Transverse colon (tissue), 4 donors: ENCODE measurements around the gene NEURL1. TPM values are rescaled to one million over a fixed set of nuclear protein-coding genes. Genes with fewer than 3 reads are reported as not detected.

Experiments
- DNase-seq: peaks from one replicate; pipeline ENCODE4 v3.0.0-alpha.2; 2019
- H3K27ac ChIP-seq, 4 donors: fragments of 200-600 bp; sonication (generic); 2 replicates each; pipeline ENCODE4 v1.5.1; 2016 to 2018; ENCODE audit warnings: inconsistent platforms in 4 of 4
- H3K27me3 ChIP-seq: fragments of 200-600 bp; sonication (generic); 2 replicates; pipeline ENCODE4 v1.5.1; 2017; ENCODE audit warnings: inconsistent platforms
- H3K36me3 ChIP-seq, 4 donors: fragments of 200-600 bp; sonication (generic); 2 replicates each; pipeline ENCODE4 v1.5.1; 2017 to 2019; ENCODE audit warnings: inconsistent platforms in 4 of 4
- H3K4me1 ChIP-seq, 4 donors: fragments of 200-600 bp; sonication (generic); 2 replicates each; pipeline ENCODE4 v1.5.1; 2017 to 2020; ENCODE audit warnings: inconsistent platforms in 4 of 4
- H3K4me3 ChIP-seq, 4 donors: fragments of 200-600 bp; sonication (generic); 1 replicate in 1 of 4; 2 replicates in 3 of 4; pipeline versions ENCODE4 v1.5.1 to v1.6.1; 2017 to 2019; ENCODE audit warnings: inconsistent platforms in 4 of 4
- H3K9me3 ChIP-seq, 2 donors: fragments of 200-600 bp; sonication (generic); 2 replicates each; pipeline ENCODE4 v1.5.1; 2017 to 2019; ENCODE audit warnings: inconsistent platforms in 2 of 2
- EP300 ChIP-seq: sonication (generic); formaldehyde crosslinking; IDR thresholded peaks from one replicate; pipeline ENCODE4 v1.6.1; 2017; ENCODE audit warnings: antibody characterized with exemption, low read depth
- POLR2A ChIP-seq: fragments of 450-650 bp; IDR thresholded peaks from one replicate; pipeline ENCODE4 v1.6.1; 2016; ENCODE audit warnings: antibody characterized with exemption, mild to moderate bottlenecking, moderate library complexity
- POLR2AphosphoS5 ChIP-seq, 3 donors: sonication (generic); formaldehyde crosslinking; IDR thresholded peaks; one replicate each; pipeline ENCODE4 v1.6.1; 2016; ENCODE audit warnings: antibody characterized with exemption in 3 of 3
- WGBS, 2 donors: methylation state at CpG; one replicate each; pipeline ENCODE4 v1.1.5; 2018; ENCODE audit warnings: low coverage in 1 of 2; 5-methylcytosine and 5-hydroxymethylcytosine counted together
- in situ Hi-C, 4 donors: fragments of 200-750 bp; cut with MboI; loops; one replicate each; pipeline versions ENCODE4 v1.15.0 to v1.15.1; 2017; ENCODE audit warnings: low sequenced_read_pairs in 3 of 4, low pct_ligation_motif_present in 1 of 4, low pct_unique_long_range_greater_than_20kb in 1 of 4
- intact Hi-C: fragments of 100-400 bp; cut with DNase I; formaldehyde crosslinking; loops from one replicate; pipeline ENCODE4 v1.15.1; 2023; ENCODE audit warnings: low total_unique reads
- total RNA-seq, 4 donors: library from RNA; depleted of rRNA; stranded (reverse); fragments of >200 nt; gene quantifications; one replicate each; pipeline ENCODE4 v1.1.0, GENCODE V29; 2016
- TF ChIP-seq, protein P1 (sequence below), 5 experiments: fragments of 200-600 bp in 3 of 5; fragments of 450-650 bp in 2 of 5; sonication (generic) in 3 of 5; IDR thresholded peaks; 1 replicate in 2 of 5; 2 replicates in 3 of 5; pipeline ENCODE4 v1.5.1; 2016 to 2017; ENCODE audit warnings: antibody characterized with exemption in 5 of 5, inconsistent platforms in 3 of 5, mild to moderate bottlenecking in 2 of 5, moderate library complexity in 1 of 5

The NEURL1 gene
- total RNA-seq, 4 donors from 2014 or later = 36.7 to 177 (median 55.8) TPM

DNA sequence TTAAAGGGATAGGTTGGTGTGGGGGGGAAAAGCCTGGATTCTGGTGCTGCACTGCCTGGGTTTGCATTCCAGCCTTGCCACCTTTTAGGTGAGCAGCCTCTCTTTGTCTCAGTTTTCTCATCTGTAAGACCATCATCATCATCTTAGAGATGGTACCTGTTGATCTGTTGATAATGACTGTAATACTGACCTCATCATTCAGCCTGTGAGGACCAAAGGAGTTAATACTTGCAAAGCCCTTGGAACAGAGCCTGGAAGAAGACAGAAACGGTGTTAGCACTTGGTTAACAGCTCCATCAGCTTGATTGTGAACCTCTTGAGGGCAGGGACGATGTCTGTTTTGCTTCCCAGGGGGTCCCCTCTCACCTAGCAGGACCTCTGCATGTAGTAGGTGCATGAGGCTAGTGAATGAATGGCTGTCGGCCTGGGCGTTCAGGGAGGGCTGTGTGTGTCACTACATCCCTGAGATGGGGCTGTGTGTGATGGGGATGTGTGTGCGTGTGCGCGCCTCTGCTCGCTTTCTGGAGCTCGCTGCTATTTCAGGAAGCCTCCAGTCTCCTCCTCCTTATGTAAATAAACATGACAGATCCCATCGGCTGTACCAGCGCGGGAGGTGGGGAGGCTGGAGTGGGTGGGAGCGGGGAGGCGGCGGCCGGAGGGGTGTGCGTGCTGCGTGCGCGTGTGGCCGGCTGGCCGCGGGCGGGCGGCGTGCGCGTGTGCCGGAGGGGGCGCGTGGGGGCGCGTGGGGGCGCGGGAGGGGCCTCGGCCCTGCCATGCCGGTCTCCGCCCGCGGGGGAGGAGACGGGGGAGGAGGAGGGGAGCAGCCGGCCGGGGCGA, 61.2 kb downstream of the NEURL1 start:
- WGBS, 2 donors = 6% methylated on average over 35 of the region's 44 CpGs; no CpG with 5 or more reads in 1 of the 2 donors
- H3K36me3 ChIP-seq = no peaks in the 10 kb centered on the region
- H3K27me3 ChIP-seq = no peaks in the 10 kb centered on the region
- no peaks in the 10 kb centered on the region for H3K9me3 ChIP-seq
- peaks cover 7 to 23% (median 15%) of the 10 kb centered on the region in 4 donors for H3K4me1 ChIP-seq
- peak; percentile 70 for DNase-seq
- peak overlapping the region; percentile 25 to 54 (median 40) for H3K4me3 ChIP-seq
- intact Hi-C loops (no loop called here), in situ Hi-C loops (no loop called here)
- TF ChIP-seq POLR2AphosphoS5 (IDR thresholded peaks at IDR 0.05) = peak in 2 of 3 donors; percentile 21 to 49
- TF ChIP-seq, protein P1, sequence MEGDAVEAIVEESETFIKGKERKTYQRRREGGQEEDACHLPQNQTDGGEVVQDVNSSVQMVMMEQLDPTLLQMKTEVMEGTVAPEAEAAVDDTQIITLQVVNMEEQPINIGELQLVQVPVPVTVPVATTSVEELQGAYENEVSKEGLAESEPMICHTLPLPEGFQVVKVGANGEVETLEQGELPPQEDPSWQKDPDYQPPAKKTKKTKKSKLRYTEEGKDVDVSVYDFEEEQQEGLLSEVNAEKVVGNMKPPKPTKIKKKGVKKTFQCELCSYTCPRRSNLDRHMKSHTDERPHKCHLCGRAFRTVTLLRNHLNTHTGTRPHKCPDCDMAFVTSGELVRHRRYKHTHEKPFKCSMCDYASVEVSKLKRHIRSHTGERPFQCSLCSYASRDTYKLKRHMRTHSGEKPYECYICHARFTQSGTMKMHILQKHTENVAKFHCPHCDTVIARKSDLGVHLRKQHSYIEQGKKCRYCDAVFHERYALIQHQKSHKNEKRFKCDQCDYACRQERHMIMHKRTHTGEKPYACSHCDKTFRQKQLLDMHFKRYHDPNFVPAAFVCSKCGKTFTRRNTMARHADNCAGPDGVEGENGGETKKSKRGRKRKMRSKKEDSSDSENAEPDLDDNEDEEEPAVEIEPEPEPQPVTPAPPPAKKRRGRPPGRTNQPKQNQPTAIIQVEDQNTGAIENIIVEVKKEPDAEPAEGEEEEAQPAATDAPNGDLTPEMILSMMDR (IDR thresholded peaks at IDR 0.05) = no peak
- peak overlapping the region; percentile 44 to 74 (median 50) for H3K27ac ChIP-seq

DNA sequence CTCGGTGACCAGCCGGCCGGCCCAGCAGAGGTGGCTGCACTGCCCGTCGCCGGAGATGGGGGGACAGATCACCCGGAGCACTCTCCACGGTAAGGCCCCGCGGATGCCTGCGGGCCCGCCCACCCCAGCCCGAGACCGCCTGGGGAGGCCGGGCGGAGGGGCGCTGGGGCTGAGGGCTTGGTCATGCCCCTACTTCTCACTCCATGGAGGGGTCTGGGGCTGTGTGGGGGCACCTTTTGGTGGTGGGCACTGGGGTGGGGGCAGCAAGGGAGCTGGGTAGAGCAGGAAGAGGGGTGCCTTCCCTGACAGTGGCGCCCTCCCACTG, 61.8 kb downstream of the NEURL1 start:
- Histone ChIP-seq H3K27ac (peak overlapping the region; percentile 44 to 74 (median 46)), H3K27me3 (no peaks in the 10 kb centered on the region), H3K36me3 (no peaks in the 10 kb centered on the region), H3K9me3 (no peaks in the 10 kb centered on the region), H3K4me1 (peaks cover 7 to 21% (median 13%) of the 10 kb centered on the region in 4 donors), H3K4me3 (peak overlapping the region; percentile 25 to 54 (median 40))
- DNase-seq = no peak
- TF ChIP-seq POLR2AphosphoS5 (IDR thresholded peaks at IDR 0.05) = no peak
- TF ChIP-seq, protein P1 (IDR thresholded peaks at IDR 0.05) = no peak
- intact Hi-C loops = no loop called here
- 2% methylated on average over 14 of the region's 18 CpGs; no CpG with 5 or more reads in 1 of the 2 donors for WGBS, 2 donors
- in situ Hi-C loops = no loop called here

DNA sequence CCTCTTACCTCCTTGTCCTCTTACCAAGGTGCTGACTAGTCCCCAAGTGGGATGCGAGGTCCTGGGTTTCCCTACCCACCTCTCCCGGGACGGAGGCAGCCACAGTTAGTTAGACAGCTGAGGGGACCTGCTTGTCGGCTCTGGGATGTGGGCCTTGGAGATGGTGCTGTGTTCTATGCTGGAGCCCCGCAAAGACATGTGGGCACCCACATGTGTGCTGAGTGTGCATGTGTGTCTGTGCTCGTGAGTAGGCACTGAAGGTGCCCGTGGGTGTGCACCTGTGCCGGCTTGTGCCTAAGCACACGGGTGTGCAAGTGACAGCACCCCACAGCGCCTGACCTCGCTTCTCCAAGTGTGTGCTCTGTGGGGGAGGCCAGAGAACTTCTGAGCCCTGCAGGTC, 62.2 kb downstream of the NEURL1 start:
- TF ChIP-seq, protein P1 (IDR thresholded peaks at IDR 0.05) = no peak
- TF ChIP-seq POLR2AphosphoS5 (IDR thresholded peaks at IDR 0.05) (no peak), EP300 (no peak), POLR2A (no peak)
- H3K36me3 ChIP-seq = no peaks in the 10 kb centered on the region
- no peak for DNase-seq
- H3K9me3 ChIP-seq = no peaks in the 10 kb centered on the region
- H3K4me3 ChIP-seq = peak overlapping the region in 3 of 4 donors; percentile 25 to 54 (median 54)
- no peaks in the 10 kb centered on the region for H3K27me3 ChIP-seq
- in situ Hi-C loops = no loop called here
- WGBS, 2 donors = 67% methylated on average over 9 of the region's 11 CpGs; no CpG with 5 or more reads in 1 of the 2 donors
- intact Hi-C loops = no loop called here
- H3K4me1 ChIP-seq = peaks cover 7 to 18% (median 11%) of the 10 kb centered on the region in 4 donors
- peak overlapping the region; percentile 44 to 74 (median 46) for H3K27ac ChIP-seq

DNA sequence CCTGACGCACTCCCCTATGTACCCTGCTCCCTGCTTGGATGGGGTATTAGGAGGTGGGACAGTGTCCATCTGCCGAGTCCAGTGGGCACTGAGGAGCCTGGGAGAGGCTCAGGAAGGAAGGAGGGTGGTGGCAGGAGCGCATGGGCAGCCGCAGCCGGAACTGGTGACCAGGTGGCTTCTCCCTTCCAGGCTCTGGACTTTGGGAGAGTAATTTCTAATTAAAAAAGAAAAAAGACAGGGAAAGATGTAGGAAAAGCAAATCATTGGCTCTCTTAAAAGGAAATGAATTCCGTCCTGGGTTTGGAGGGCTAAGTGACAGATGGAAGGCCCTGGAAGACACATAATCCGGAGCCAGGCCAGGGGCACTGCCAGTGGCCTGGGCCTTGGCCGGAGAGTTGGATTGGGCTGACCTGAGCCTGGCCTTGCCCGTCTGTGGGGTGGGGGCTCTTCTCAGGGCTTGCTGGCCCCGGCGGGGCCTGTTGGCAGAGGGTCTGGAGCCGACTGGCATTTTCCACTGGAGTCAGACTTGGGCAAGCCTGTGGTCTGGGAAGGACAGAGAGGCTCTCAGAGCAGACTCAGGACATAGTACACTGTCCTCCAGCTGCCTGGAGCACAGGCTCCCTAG, 63.0 kb downstream of the NEURL1 start:
- Histone ChIP-seq H3K9me3 (no peaks in the 10 kb centered on the region), H3K27me3 (no peaks in the 10 kb centered on the region), H3K27ac (peak overlapping the region; percentile 44 to 74 (median 48)), H3K4me1 (peaks cover 7 to 15% (median 9%) of the 10 kb centered on the region in 4 donors), H3K36me3 (no peaks in the 10 kb centered on the region), H3K4me3 (peak overlapping the region in 2 of 4 donors; percentile 54)
- WGBS, 2 donors = 79 to 85% methylated on average over 7 to 12 of the region's 12 CpGs
- no peak for DNase-seq
- TF ChIP-seq EP300 = no peak
- TF ChIP-seq, protein P1 (IDR thresholded peaks at IDR 0.05) = no peak
- no peak for TF ChIP-seq POLR2AphosphoS5 (IDR thresholded peaks at IDR 0.05)
- TF ChIP-seq POLR2A = no peak
- in situ Hi-C loops = no loop called here
- intact Hi-C loops = no loop called here
